ENCODE results near the gene RNF38. TPM values are rescaled to one million over a fixed set of nuclear protein-coding genes. Genes with fewer than 3 reads are reported as not detected.
"Not testable (repeated sequence)": the region's sequence is repeated elsewhere in the genome, so short reads cannot be mapped to it uniquely, and the experiment has no call there.

RNF38 gene
- total RNA-seq, 1 donor from 2014 or later = 27.6 TPM

DNA sequence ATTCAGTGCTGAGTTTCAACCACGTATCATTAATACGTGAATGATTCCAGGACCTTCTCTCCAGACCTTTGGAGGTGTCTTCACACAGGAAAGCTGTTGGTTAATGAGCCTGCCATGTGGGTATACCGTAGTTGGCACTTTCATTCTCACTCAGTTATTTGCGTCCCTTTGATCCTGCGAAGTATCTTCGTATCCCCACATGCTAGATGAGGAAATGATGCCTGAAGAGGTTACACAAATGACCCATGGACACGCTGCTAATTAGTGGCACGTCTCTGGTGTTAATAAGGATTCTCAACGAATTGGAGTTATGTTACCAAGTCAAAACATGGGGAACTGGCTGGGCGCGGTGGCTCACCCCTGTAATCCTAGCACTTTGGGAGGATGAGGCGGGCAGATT is 76.1 kb downstream of the RNF38 start:
- no peak for DNase-seq (ENCODE audit: low read depth)
- Histone ChIP-seq H3K36me3 (ENCODE audit: control insufficient read depth, insufficient read depth, low read length) (no peaks in the 10 kb centered on the region), H3K27me3 (ENCODE audit: control insufficient read depth, insufficient read depth, low read length) (no peaks in the 10 kb centered on the region), H3K4me3 (ENCODE audit: low read depth, low read length) (no peak overlapping the region)
- TF ChIP-seq, protein P1, sequence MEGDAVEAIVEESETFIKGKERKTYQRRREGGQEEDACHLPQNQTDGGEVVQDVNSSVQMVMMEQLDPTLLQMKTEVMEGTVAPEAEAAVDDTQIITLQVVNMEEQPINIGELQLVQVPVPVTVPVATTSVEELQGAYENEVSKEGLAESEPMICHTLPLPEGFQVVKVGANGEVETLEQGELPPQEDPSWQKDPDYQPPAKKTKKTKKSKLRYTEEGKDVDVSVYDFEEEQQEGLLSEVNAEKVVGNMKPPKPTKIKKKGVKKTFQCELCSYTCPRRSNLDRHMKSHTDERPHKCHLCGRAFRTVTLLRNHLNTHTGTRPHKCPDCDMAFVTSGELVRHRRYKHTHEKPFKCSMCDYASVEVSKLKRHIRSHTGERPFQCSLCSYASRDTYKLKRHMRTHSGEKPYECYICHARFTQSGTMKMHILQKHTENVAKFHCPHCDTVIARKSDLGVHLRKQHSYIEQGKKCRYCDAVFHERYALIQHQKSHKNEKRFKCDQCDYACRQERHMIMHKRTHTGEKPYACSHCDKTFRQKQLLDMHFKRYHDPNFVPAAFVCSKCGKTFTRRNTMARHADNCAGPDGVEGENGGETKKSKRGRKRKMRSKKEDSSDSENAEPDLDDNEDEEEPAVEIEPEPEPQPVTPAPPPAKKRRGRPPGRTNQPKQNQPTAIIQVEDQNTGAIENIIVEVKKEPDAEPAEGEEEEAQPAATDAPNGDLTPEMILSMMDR (IDR thresholded peaks at IDR 0.05; ENCODE audit: insufficient read depth, low read length, poor library complexity, severe bottlenecking) = no peak

DNA sequence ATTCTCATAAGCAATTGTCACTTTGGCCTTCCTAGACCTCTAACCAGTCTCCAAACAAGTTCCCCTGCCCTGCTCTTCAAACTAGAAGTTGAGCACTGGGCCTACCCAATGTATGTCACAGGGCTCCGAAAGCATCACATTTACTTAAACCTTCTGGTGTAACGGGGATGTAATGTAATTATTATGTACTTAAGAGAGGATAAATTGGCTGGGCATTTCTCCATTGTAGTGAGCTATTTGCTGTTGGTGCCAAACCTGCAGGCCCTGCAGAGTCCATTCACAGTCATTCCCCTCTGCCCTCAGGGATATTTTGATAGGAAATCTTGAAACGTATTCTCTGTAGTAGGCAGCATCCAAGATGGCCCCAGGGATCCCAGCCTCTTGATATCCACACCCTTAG is 77.6 kb downstream of the RNF38 start:
- DNase-seq (ENCODE audit: low read depth) = no peak
- Histone ChIP-seq H3K4me3 (ENCODE audit: low read depth, low read length) (no peak overlapping the region), H3K27me3 (ENCODE audit: control insufficient read depth, insufficient read depth, low read length) (no peaks in the 10 kb centered on the region), H3K36me3 (ENCODE audit: control insufficient read depth, insufficient read depth, low read length) (no peaks in the 10 kb centered on the region)
- TF ChIP-seq, protein P1 (IDR thresholded peaks at IDR 0.05; ENCODE audit: insufficient read depth, low read length, poor library complexity, severe bottlenecking) = no peak

DNA sequence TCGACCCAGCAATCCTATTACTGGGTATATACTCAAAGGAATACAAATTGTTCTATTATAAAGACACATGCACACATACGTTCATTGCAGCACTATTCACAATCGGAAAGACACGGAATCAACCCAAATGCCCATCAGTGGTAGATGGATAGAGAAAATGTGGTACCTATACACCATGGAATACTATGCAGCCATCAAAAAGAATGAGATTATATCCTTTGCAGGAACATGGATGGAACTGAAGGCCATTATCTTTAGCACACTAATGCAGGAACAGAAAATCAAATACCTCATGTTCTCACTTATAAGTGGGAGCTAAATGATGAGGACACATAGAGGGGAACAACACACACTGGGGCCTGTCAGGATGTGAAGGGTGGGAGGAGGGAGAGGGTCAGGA is 78.2 kb downstream of the RNF38 start:
- not testable (repeated sequence) for DNase-seq (ENCODE audit: low read depth); H3K4me3 ChIP-seq (ENCODE audit: low read depth, low read length); H3K36me3 ChIP-seq (ENCODE audit: control insufficient read depth, insufficient read depth, low read length); H3K27me3 ChIP-seq (ENCODE audit: control insufficient read depth, insufficient read depth, low read length)

DNA sequence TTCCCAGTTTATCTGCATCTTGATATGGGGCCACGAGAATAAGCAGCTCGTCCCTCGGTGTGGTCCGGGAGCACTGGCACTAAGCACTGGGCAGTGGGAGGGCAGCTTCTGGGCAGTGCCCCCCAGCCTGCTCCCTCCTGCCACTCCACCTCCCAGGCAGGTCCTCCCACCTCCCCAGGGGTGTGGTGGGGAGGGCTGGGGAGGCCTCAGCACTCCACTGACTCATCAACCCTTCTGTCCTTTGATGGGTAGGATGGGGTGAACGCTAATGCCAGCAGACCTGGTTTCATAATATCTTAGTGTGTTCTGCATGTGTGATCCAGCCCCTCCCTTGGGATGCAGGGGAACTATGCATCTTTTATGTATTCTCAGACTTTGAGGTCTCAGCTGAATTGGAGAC is 79.6 kb downstream of the RNF38 start:
- Histone ChIP-seq H3K27me3 (ENCODE audit: control insufficient read depth, insufficient read depth, low read length) (no peaks in the 10 kb centered on the region), H3K4me3 (ENCODE audit: low read depth, low read length) (no peak overlapping the region), H3K36me3 (ENCODE audit: control insufficient read depth, insufficient read depth, low read length) (no peaks in the 10 kb centered on the region)
- no peak for DNase-seq (ENCODE audit: low read depth)
- TF ChIP-seq, protein P1 (IDR thresholded peaks at IDR 0.05; ENCODE audit: insufficient read depth, low read length, poor library complexity, severe bottlenecking) = no peak

DNA sequence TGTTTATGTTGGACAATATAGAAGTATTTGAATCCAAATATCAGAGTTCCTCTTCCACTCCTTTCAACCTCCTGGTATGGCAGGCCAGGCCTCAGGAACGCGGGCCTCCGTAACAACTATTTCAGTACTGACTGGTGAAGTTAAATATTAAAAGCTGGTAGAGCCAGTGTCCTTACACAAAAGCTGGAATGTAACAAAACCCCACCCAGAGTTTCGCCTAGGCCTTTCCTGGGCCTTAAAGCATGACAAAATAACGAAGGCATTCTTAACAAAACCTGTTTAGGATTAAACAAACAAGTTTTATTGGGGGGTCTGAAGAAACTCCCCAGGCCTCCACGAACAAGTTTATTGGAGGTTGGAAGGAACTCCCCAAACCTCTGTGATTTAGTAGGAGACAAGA is 80.3 kb downstream of the RNF38 start:
- peak; percentile 80 for DNase-seq (ENCODE audit: low read depth)
- Histone ChIP-seq H3K36me3 (ENCODE audit: control insufficient read depth, insufficient read depth, low read length) (no peaks in the 10 kb centered on the region), H3K27me3 (ENCODE audit: control insufficient read depth, insufficient read depth, low read length) (no peaks in the 10 kb centered on the region), H3K4me3 (ENCODE audit: low read depth, low read length) (no peak overlapping the region)
- TF ChIP-seq, protein P1 (IDR thresholded peaks at IDR 0.05; ENCODE audit: insufficient read depth, low read length, poor library complexity, severe bottlenecking) = no peak

DNA sequence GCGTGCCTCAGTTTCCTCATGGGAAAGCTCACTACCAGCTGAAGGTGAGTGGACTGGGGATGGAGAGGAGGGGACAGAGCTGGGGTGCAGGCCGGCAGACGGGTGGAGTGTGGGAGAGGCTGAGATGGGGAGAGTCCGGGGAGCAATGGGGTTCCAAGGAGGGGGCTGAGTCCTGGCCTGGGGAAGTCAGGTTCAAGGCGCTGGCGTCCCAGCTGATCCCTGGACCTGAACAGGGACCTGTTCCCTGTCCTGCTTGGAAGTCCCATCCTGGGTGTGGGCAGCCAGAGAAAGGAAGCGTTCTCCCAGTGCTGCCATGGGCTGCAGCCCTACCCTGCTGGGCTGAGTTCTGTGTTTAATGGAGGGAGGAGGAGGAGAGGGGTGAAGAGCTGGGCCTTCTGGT is 80.9 kb downstream of the RNF38 start:
- no peaks in the 10 kb centered on the region for H3K36me3 ChIP-seq (ENCODE audit: control insufficient read depth, insufficient read depth, low read length)
- TF ChIP-seq, protein P1 (IDR thresholded peaks at IDR 0.05; ENCODE audit: insufficient read depth, low read length, poor library complexity, severe bottlenecking) = no peak
- H3K4me3 ChIP-seq (ENCODE audit: low read depth, low read length) = no peak overlapping the region
- DNase-seq (ENCODE audit: low read depth) = no peak
- H3K27me3 ChIP-seq (ENCODE audit: control insufficient read depth, insufficient read depth, low read length) = no peaks in the 10 kb centered on the region

Measured in kidney epithelial cell (primary cell).